K562 (cell line): ENCODE results near the gene RNF214. TPM values are rescaled to one million over a fixed set of nuclear protein-coding genes. Genes with fewer than 3 reads are reported as not detected.

Experiments used
- ATAC-seq: fragments of 200-7000 bp; cut with Tn5 transposase; 3 replicates; pipeline ENCODE4 v1.9.1; 2020; ENCODE audit warnings: moderate library complexity
- BruUV-seq: library from RNA; stranded (reverse); fragments of 400-500 nt; replicated peaks from 2 replicates; lab custom pipeline; 2021; lab: Mats Ljungman, UMichigan
- CTCF ChIA-PET: fragments of 300-600 bp; formaldehyde crosslinking; extraction: SDS; loops from one replicate; lab custom pipeline; 2021; ENCODE audit warnings: low intra/inter-chr PET ratio; lab: Yijun Ruan, JAX
- POLR2A ChIA-PET: fragments of 300-600, 350-650 bp; sonication (Branson Sonifier 250); formaldehyde crosslinking; extraction: SDS; loops from one replicate; lab custom pipeline; 2021; ENCODE audit warnings: antibody characterized with exemption, inconsistent platforms; lab: Yijun Ruan, JAX
- DNase-seq, 4 experiments: peaks; one replicate each; pipeline versions ENCODE4 v3.0.0 to v3.0.0-alpha.2; 2011 to 2018; ENCODE audit warnings: low spot score in 3 of 4, mixed read lengths in 3 of 4; ENCODE audit errors: extremely low read depth in 1 of 4
- FAIRE-seq: peaks from 2 replicates; lab custom pipeline; 2011; peaks lifted over from hg19 to GRCh38; lab: Jason Lieb, UNC
- H2AFZ ChIP-seq: 2 replicates; pipeline ENCODE4 v1.6.0; 2011; ENCODE audit warnings: low read depth, low read length, control low read depth, inconsistent platforms
- H3K27ac ChIP-seq: fragments of 200-600 bp; 3 replicates; pipeline ENCODE4 v1.8.0; 2011; ENCODE audit warnings: low read depth, mild to moderate bottlenecking, control low read depth, inconsistent platforms, low read length, moderate library complexity, mixed read lengths; ENCODE audit errors: extremely low read depth
- H3K27me3 ChIP-seq, 2 experiments: fragments of 300-600 bp in 1 of 2; 2 replicates in 1 of 2; 3 replicates in 1 of 2; pipeline versions ENCODE4 v1.6.0 to v1.8.0; 2011; ENCODE audit warnings: inconsistent platforms in 2 of 2, low read length in 2 of 2, mild to moderate bottlenecking in 1 of 2, mixed read lengths in 1 of 2, moderate library complexity in 1 of 2; ENCODE audit not compliant: control insufficient read depth in 2 of 2, insufficient read depth in 2 of 2
- H3K36me3 ChIP-seq: fragments of 300-600 bp; 3 replicates; pipeline ENCODE4 v1.8.0; 2011; ENCODE audit warnings: mild to moderate bottlenecking, low read length, inconsistent platforms; ENCODE audit not compliant: control insufficient read depth, insufficient read depth
- H3K4me1 ChIP-seq, 2 experiments: fragments of 200-600 bp in 1 of 2; replicated peaks in 1 of 2; 2 replicates in 1 of 2; 3 replicates in 1 of 2; pipeline versions ENCODE4 v1.5.1 to v1.8.0; 2011; ENCODE audit warnings: inconsistent platforms in 2 of 2, low read length in 2 of 2, mild to moderate bottlenecking in 1 of 2, mixed read lengths in 1 of 2, moderate library complexity in 1 of 2; ENCODE audit not compliant: control insufficient read depth in 2 of 2, insufficient read depth in 2 of 2
- H3K4me2 ChIP-seq: 2 replicates; pipeline ENCODE4 v1.6.1; 2011; ENCODE audit warnings: low read length, control low read depth, inconsistent platforms, mixed read lengths; ENCODE audit not compliant: insufficient read depth
- H3K4me3 ChIP-seq: fragments of 200-600 bp; sonication (generic), shearing (Covaris generic); 2 replicates; pipeline ENCODE4 v1.5.1; 2016; ENCODE audit warnings: control low read depth, inconsistent platforms
- H3K79me2 ChIP-seq: fragments of 200-600 bp; 3 replicates; pipeline ENCODE4 v1.8.0; 2011; ENCODE audit warnings: low read length, inconsistent platforms; ENCODE audit not compliant: control insufficient read depth, insufficient read depth
- H3K9ac ChIP-seq, 2 experiments: 2 replicates each; pipeline versions ENCODE4 v1.6.0 to v1.6.1; 2011; ENCODE audit warnings: low read depth in 2 of 2, low read length in 2 of 2, control low read depth in 1 of 2, inconsistent platforms in 1 of 2, mild to moderate bottlenecking in 1 of 2, mixed read lengths in 1 of 2; ENCODE audit not compliant: insufficient read depth in 1 of 2
- H3K9me1 ChIP-seq: one replicate; pipeline ENCODE4 v1.6.0; 2011; ENCODE audit warnings: inconsistent platforms, mild to moderate bottlenecking, low read length, moderate library complexity; ENCODE audit not compliant: control insufficient read depth, insufficient read depth
- H3K9me3 ChIP-seq: replicated peaks from 2 replicates; pipeline ENCODE4 v1.5.1; 2011; ENCODE audit warnings: low read depth, low read length, inconsistent platforms; ENCODE audit not compliant: control insufficient read depth, insufficient read depth
- H4K20me1 ChIP-seq: replicated peaks from 2 replicates; pipeline ENCODE4 v1.6.1; 2011; ENCODE audit warnings: low read length, inconsistent platforms, mixed read lengths; ENCODE audit not compliant: control insufficient read depth, insufficient read depth
- ETS1 ChIP-seq: conservative IDR thresholded peaks from 2 replicates; pipeline ENCODE4 v1.6.1; 2011; ENCODE audit warnings: low read depth, mild to moderate bottlenecking, low read length; ENCODE audit not compliant: control insufficient read depth
- GABPB1 ChIP-seq: sonication (generic); formaldehyde crosslinking; IDR thresholded peaks from 2 replicates; pipeline ENCODE4 v1.8.0; 2022; ENCODE audit warnings: mild to moderate bottlenecking, missing genetic modification reagents
- PHF20 ChIP-seq: fragments of 450-650 bp; IDR thresholded peaks from 2 replicates; pipeline ENCODE4 v1.6.1; 2018; ENCODE audit not compliant: partially characterized antibody
- RB1 ChIP-seq: fragments of 450-650 bp; IDR thresholded peaks from 2 replicates; pipeline ENCODE4 v1.6.1; 2017; ENCODE audit warnings: low read depth, mild to moderate bottlenecking
- RFX5 ChIP-seq: IDR thresholded peaks from 2 replicates; pipeline ENCODE4 v1.6.1; 2011; ENCODE audit warnings: low read depth, mild to moderate bottlenecking, improper control_type of control experiment, low read length
- WGBS: fragments of 100-300 bp; shearing (Covaris generic); methylation state at CpG from one replicate; pipeline ENCODE4 v1.1.6; 2016; ENCODE audit warnings: low coverage, mixed read lengths; ENCODE audit not compliant: insufficient coverage; ENCODE audit errors: missing lambda C conversion rate; 5-methylcytosine and 5-hydroxymethylcytosine counted together
- in situ Hi-C: fragments of 300-500 bp; cut with MboI; formaldehyde crosslinking; loops from 4 replicates; pipeline ENCODE4 v1.15.0; 2018; ENCODE audit warnings: inconsistent platforms, mixed read lengths
- intact Hi-C: fragments of 100-400 bp; cut with micrococcal nuclease; formaldehyde crosslinking; loops from 2 replicates; pipeline ENCODE4 v1.14.2; 2022
- polyA plus RNA-seq, 8 experiments: library from polyadenylated mRNA; depleted of rRNA in 4 of 8; stranded (reverse) in 5 of 8; unstranded in 3 of 8; fragments of >200 nt; fragmentation: Nextera tagmentation in 2 of 8; fragmentation: Illumina TruSeq in 1 of 8; extraction: Ambion mirVana in 2 of 8; extraction: Trizol in 1 of 8; gene quantifications; 2 replicates each; pipeline versions ENCODE4 v1.2.1 to v1.2.3, GENCODE V29; 2011 to 2014; ENCODE audit warnings: inconsistent platforms in 1 of 8, missing spikeins in 1 of 8
- total RNA-seq, 7 experiments: library from RNA; depleted of rRNA in 6 of 7; stranded (reverse); fragments of >200 nt in 6 of 7; fragmentation: Illumina TruSeq in 2 of 7; extraction: Trizol in 2 of 7; gene quantifications; 2 replicates each; pipeline versions ENCODE4 v1.2.1 to v1.2.3, GENCODE V29; 2011 to 2021; ENCODE audit warnings: low replicate concordance in 1 of 7
- TF ChIP-seq, protein P1 (sequence below), 2 experiments: fragments of 450-650 bp in 1 of 2; sonication (generic) in 1 of 2; formaldehyde crosslinking in 1 of 2; IDR thresholded peaks; 2 replicates each; pipeline versions ENCODE4 v1.7.1 to v1.9.0; 2016 to 2022; ENCODE audit warnings: inconsistent platforms in 1 of 2, mild to moderate bottlenecking in 1 of 2, missing genetic modification reagents in 1 of 2
- TF ChIP-seq, protein P2 (sequence below): fragments of 450-650 bp; IDR thresholded peaks from 2 replicates; pipeline ENCODE4 v1.6.1; 2016; ENCODE audit warnings: borderline replicate concordance

Gene RNF214
- total and polyA plus RNA-seq, 9 of the 15 experiments (the other 6 are each of a cell fraction or from before 2014, with no cell fraction given), result 6.6 to 24.8 (median 11.9) TPM

DNA sequence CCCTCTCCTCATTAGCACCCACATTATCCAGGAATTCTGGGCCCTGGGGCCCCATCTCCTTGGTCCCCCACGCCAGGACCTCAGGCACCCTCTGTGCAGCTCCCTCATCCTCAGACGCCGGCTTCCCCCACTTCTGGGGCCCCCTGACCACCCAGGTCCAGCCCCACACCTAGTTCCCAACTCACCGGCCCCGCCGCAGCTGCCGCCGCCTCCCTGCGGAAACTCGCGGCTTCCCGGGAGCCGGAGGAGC, 704 bp upstream of the RNF214 start, which contains the start of gene PCSK7:
Gene PCSK7 (minus strand): TSS at position 232 of the 250 bp plus-strand sequence. CDS start 2,229 bp downstream, outside the sequence.
- no TSS peak for BruUV-seq
- DNase-seq, result peak in 1 of 4 experiments; percentile 25
- in situ Hi-C loops, result loop anchor here (25.0 kb wide), 1 partner anchor 719 kb away; no protein-coding TSS in a partner anchor
- TF ChIP-seq RFX5 (peak; percentile 48; the same call in 1 of the 2 replicates), GABPB1 (CRISPR knock-in tag) (0 out of 2 replicates have a peak, but pooled peaks have one; percentile 40), RB1 (0 out of 2 replicates have a peak, but pooled peaks have one; percentile 13), ETS1 (peak; percentile 59; the same call in 1 of the 2 replicates), PHF20 (peak; percentile 13)
- TF ChIP-seq, protein P1, sequence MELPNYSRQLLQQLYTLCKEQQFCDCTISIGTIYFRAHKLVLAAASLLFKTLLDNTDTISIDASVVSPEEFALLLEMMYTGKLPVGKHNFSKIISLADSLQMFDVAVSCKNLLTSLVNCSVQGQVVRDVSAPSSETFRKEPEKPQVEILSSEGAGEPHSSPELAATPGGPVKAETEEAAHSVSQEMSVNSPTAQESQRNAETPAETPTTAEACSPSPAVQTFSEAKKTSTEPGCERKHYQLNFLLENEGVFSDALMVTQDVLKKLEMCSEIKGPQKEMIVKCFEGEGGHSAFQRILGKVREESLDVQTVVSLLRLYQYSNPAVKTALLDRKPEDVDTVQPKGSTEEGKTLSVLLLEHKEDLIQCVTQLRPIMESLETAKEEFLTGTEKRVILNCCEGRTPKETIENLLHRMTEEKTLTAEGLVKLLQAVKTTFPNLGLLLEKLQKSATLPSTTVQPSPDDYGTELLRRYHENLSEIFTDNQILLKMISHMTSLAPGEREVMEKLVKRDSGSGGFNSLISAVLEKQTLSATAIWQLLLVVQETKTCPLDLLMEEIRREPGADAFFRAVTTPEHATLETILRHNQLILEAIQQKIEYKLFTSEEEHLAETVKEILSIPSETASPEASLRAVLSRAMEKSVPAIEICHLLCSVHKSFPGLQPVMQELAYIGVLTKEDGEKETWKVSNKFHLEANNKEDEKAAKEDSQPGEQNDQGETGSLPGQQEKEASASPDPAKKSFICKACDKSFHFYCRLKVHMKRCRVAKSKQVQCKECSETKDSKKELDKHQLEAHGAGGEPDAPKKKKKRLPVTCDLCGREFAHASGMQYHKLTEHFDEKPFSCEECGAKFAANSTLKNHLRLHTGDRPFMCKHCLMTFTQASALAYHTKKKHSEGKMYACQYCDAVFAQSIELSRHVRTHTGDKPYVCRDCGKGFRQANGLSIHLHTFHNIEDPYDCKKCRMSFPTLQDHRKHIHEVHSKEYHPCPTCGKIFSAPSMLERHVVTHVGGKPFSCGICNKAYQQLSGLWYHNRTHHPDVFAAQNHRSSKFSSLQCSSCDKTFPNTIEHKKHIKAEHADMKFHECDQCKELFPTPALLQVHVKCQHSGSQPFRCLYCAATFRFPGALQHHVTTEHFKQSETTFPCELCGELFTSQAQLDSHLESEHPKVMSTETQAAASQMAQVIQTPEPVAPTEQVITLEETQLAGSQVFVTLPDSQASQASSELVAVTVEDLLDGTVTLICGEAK (IDR thresholded peaks at IDR 0.05), result peak; percentile 77
- TF ChIP-seq, protein P1 (CRISPR knock-in tag; IDR thresholded peaks at IDR 0.05), result no peak
- TF ChIP-seq, protein P2, sequence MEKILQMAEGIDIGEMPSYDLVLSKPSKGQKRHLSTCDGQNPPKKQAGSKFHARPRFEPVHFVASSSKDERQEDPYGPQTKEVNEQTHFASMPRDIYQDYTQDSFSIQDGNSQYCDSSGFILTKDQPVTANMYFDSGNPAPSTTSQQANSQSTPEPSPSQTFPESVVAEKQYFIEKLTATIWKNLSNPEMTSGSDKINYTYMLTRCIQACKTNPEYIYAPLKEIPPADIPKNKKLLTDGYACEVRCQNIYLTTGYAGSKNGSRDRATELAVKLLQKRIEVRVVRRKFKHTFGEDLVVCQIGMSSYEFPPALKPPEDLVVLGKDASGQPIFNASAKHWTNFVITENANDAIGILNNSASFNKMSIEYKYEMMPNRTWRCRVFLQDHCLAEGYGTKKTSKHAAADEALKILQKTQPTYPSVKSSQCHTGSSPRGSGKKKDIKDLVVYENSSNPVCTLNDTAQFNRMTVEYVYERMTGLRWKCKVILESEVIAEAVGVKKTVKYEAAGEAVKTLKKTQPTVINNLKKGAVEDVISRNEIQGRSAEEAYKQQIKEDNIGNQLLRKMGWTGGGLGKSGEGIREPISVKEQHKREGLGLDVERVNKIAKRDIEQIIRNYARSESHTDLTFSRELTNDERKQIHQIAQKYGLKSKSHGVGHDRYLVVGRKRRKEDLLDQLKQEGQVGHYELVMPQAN, result peak; percentile 45; the same call in 1 of the 2 replicates

More for the DNA sequence above, 704 bp upstream of the RNF214 start, which contains the start of gene PCSK7:
- WGBS, result under 1% methylated on average over 12 of the region's 13 CpGs
- Histone ChIP-seq H3K4me3 (peak within 1 kb of the TSS; percentile 85), H4K20me1 (no peaks in the 10 kb centered on the region; the same call in 1 of the 2 replicates), H3K9me1 (no peaks in the 10 kb centered on the region), H2AFZ (peak within 1 kb of the TSS; percentile 100), H3K27ac (peak within 1 kb of the TSS; percentile 94), H3K27me3 (no peaks in the 10 kb centered on the region), H3K9me3 (no peaks in the 10 kb centered on the region), H3K4me1 (peaks cover 11 to 18% of the 10 kb centered on the region in 2 experiments; a peak in 3 of 5 replicates), H3K9ac (peak within 1 kb of the TSS; percentile 91 to 96), H3K4me2 (peak within 1 kb of the TSS; percentile 97), H3K79me2 (peaks cover 45% of the 10 kb centered on the region), H3K36me3 (peaks cover 39% of the 10 kb centered on the region)
- FAIRE-seq (no peak), ATAC-seq (no peak)
- intact Hi-C loops, result loop anchor here (5.0 kb wide), 1 partner anchor 96 kb away; the partner anchor contains the start of gene CEP164
- CTCF ChIA-PET, result interaction anchor here (0.7 to 1.1 kb wide), 2 partner anchors 50 to 54 kb away, joined by 3 to 4 read pairs; no protein-coding TSS in a partner anchor
- POLR2A ChIA-PET, result interaction anchor here (0.6 to 3.6 kb wide), 2 partner anchors 11 to 371 kb away, joined by 5 to 20 read pairs; no protein-coding TSS in a partner anchor
